Loucy (cell line): Measurements from ENCODE around the gene AFF1.

Source experiments
- H2AFZ ChIP-seq: fragments of 200-600 bp; sonication (generic); 2 replicates; pipeline ENCODE4 v1.6.0; 2016; ENCODE audit warnings: antibody characterized with exemption, mild to moderate bottlenecking, low read length, moderate library complexity
- H3F3A ChIP-seq: fragments of 200-600 bp; 2 replicates; pipeline ENCODE4 v1.6.0; 2016; ENCODE audit warnings: antibody characterized with exemption, low read depth, mild to moderate bottlenecking
- H3K27me3 ChIP-seq: fragments of 200-600 bp; sonication (generic); 2 replicates; pipeline ENCODE4 v1.6.1; 2014; ENCODE audit warnings: low read length, mild to moderate bottlenecking; ENCODE audit not compliant: insufficient read depth, poor library complexity, severe bottlenecking
- H3K36me3 ChIP-seq: fragments of 200-600 bp; sonication (generic); 2 replicates; pipeline ENCODE4 v1.6.1; 2016; ENCODE audit warnings: low read length; ENCODE audit not compliant: insufficient read depth
- H3K4me1 ChIP-seq: fragments of 200-600 bp; sonication (generic); 2 replicates; pipeline ENCODE4 v1.5.1; 2014; ENCODE audit warnings: low read length, mild to moderate bottlenecking; ENCODE audit not compliant: insufficient read depth, poor library complexity, severe bottlenecking
- H3K4me2 ChIP-seq: fragments of 200-600 bp; sonication (generic); 2 replicates; pipeline ENCODE4 v1.6.0; 2014; ENCODE audit warnings: antibody characterized with exemption, low read length, low read depth, mild to moderate bottlenecking; ENCODE audit not compliant: poor library complexity, severe bottlenecking
- H3K4me3 ChIP-seq: fragments of 200-600 bp; sonication (generic); 2 replicates; pipeline ENCODE4 v1.5.1; 2014; ENCODE audit warnings: low read length, mild to moderate bottlenecking, mixed read lengths; ENCODE audit not compliant: poor library complexity, severe bottlenecking
- H3K79me2 ChIP-seq: fragments of 200-600 bp; sonication (generic); 2 replicates; pipeline ENCODE4 v1.6.1; 2014; ENCODE audit warnings: low read length; ENCODE audit not compliant: insufficient read depth
- H3K9ac ChIP-seq: fragments of 200-600 bp; sonication (generic); 2 replicates; pipeline ENCODE4 v1.6.0; 2014; ENCODE audit warnings: mild to moderate bottlenecking, low read depth, low read length, moderate library complexity; ENCODE audit not compliant: poor library complexity, severe bottlenecking
- H3K9me2 ChIP-seq: fragments of 200-600 bp; sonication (generic); replicated peaks from 2 replicates; pipeline ENCODE4 v1.6.1; 2016; ENCODE audit warnings: low read depth, low read length, mixed read lengths
- H3K9me3 ChIP-seq: fragments of 200-600 bp; sonication (generic); 2 replicates; pipeline ENCODE4 v1.6.1; 2014; ENCODE audit warnings: mild to moderate bottlenecking, antibody characterized with exemption, low read length, low read depth; ENCODE audit not compliant: insufficient read depth
- H4K20me1 ChIP-seq: fragments of 200-600 bp; sonication (generic); 2 replicates; pipeline ENCODE4 v1.6.0; 2014; ENCODE audit warnings: antibody characterized with exemption, low read length, mild to moderate bottlenecking; ENCODE audit not compliant: insufficient read depth, poor library complexity, severe bottlenecking
- CTCF ChIP-seq: fragments of 200-600 bp; sonication (generic); conservative IDR thresholded peaks from 2 replicates; pipeline ENCODE4 v1.5.1; 2014; ENCODE audit warnings: mild to moderate bottlenecking, antibody characterized with exemption, low read length
- EZH2phosphoT487 ChIP-seq: fragments of 200-600 bp; IDR thresholded peaks from 2 replicates; pipeline ENCODE4 v1.6.1; 2018; ENCODE audit warnings: antibody characterized with exemption, mild to moderate bottlenecking, moderate library complexity, borderline replicate concordance

AFF1 gene

GRCh38 chr4:87047281-87047798 is 112.5 kb downstream of the AFF1 start:
- Histone ChIP-seq H3F3A (no peaks in the 10 kb centered on the region), H4K20me1 (peaks cover 57% of the 10 kb centered on the region), H3K4me1 (peaks cover 14% of the 10 kb centered on the region), H3K4me3 (no peak overlapping the region), H3K9me2 (no peaks in the 10 kb centered on the region), H3K36me3 (peaks cover 55% of the 10 kb centered on the region), H3K27me3 (no peaks in the 10 kb centered on the region), H3K4me2 (no peak overlapping the region), H3K9me3 (no peaks in the 10 kb centered on the region), H2AFZ (no peak overlapping the region), H3K9ac (no peak overlapping the region), H3K79me2 (peaks cover 95% of the 10 kb centered on the region)
- TF ChIP-seq EZH2phosphoT487: no peak
- TF ChIP-seq CTCF: no peak

GRCh38 chr4:87049508-87049907 is 114.7 kb downstream of the AFF1 start:
- H3K9me2 ChIP-seq: no peaks in the 10 kb centered on the region
- peaks cover 94% of the 10 kb centered on the region for H3K79me2 ChIP-seq
- H3K4me3 ChIP-seq: no peak overlapping the region
- no peaks in the 10 kb centered on the region for H3K9me3 ChIP-seq
- H3K9ac ChIP-seq: no peak overlapping the region
- H3K4me2 ChIP-seq: no peak overlapping the region
- TF ChIP-seq EZH2phosphoT487: no peak
- TF ChIP-seq CTCF: no peak
- no peaks in the 10 kb centered on the region for H3K27me3 ChIP-seq
- peaks cover 5% of the 10 kb centered on the region for H3K4me1 ChIP-seq
- H3K36me3 ChIP-seq: peaks cover 59% of the 10 kb centered on the region
- H2AFZ ChIP-seq: no peak overlapping the region
- H3F3A ChIP-seq: no peaks in the 10 kb centered on the region
- peaks cover 44% of the 10 kb centered on the region for H4K20me1 ChIP-seq

- Histone ChIP-seq H3F3A (no peaks in the 10 kb centered on the region), H3K4me2 (no peak overlapping the region), H3K4me1 (no peaks in the 10 kb centered on the region), H3K79me2 (peaks cover 94% of the 10 kb centered on the region), H3K9ac (no peak overlapping the region), H4K20me1 (peaks cover 44% of the 10 kb centered on the region), H3K36me3 (peaks cover 63% of the 10 kb centered on the region), H3K4me3 (no peak overlapping the region), H2AFZ (no peak overlapping the region), H3K9me3 (no peaks in the 10 kb centered on the region), H3K27me3 (no peaks in the 10 kb centered on the region), H3K9me2 (no peaks in the 10 kb centered on the region)
- TF ChIP-seq CTCF (no peak), EZH2phosphoT487 (no peak)
These were observed 115.8 kb downstream of the AFF1 start for GRCh38 chr4:87050596-87050995.
